ENCODE measurements around the gene TTC1.

GRCh38 chr5:159971514-159971913 lies 37.4 kb upstream of the TTC1 start:
- TF ChIP-seq CTCF (IDR thresholded peaks at IDR 0.05): no peak
- TF ChIP-seq POLR2AphosphoS5 (IDR thresholded peaks at IDR 0.05): no peak
- TF ChIP-seq EP300 (IDR thresholded peaks at IDR 0.05): no peak
